Measurements from ENCODE around the gene CDH8.

Gene CDH8

DNA sequence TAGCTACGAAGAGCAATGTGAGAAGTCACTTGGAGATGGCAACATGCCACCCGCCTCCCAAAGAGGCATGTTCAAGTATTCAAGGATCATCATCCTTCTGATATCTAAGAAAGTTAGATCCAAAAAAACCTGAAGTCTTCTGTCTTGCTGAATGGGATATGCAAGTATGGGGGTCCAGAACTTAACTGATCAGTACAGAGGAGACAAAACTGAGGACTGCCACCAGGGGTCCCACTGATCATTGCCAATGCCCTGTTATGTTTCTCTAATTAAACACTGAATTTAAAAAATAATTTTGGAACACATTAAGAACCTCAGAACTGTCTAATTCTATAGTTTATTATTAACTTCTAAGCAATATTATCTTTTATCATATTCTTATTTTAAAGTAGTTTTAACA lies 99.7 kb downstream of the CDH8 start:
- no peak overlapping the region for H3K9ac ChIP-seq (ENCODE audit: low read length)
- H3F3A ChIP-seq (ENCODE audit: insufficient read depth, low read length): no peaks in the 10 kb centered on the region
- no peak for DNase-seq
- H3K9me3 ChIP-seq (replicated peaks; ENCODE audit: insufficient read depth, low read length): no peaks in the 10 kb centered on the region
- TF ChIP-seq, protein P1, sequence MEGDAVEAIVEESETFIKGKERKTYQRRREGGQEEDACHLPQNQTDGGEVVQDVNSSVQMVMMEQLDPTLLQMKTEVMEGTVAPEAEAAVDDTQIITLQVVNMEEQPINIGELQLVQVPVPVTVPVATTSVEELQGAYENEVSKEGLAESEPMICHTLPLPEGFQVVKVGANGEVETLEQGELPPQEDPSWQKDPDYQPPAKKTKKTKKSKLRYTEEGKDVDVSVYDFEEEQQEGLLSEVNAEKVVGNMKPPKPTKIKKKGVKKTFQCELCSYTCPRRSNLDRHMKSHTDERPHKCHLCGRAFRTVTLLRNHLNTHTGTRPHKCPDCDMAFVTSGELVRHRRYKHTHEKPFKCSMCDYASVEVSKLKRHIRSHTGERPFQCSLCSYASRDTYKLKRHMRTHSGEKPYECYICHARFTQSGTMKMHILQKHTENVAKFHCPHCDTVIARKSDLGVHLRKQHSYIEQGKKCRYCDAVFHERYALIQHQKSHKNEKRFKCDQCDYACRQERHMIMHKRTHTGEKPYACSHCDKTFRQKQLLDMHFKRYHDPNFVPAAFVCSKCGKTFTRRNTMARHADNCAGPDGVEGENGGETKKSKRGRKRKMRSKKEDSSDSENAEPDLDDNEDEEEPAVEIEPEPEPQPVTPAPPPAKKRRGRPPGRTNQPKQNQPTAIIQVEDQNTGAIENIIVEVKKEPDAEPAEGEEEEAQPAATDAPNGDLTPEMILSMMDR (IDR thresholded peaks at IDR 0.05; ENCODE audit: low read length): no peak
- TF ChIP-seq EZH2phosphoT487 (IDR thresholded peaks at IDR 0.05; ENCODE audit: low read length) (no peak), EZH2 (optimal IDR thresholded peaks at IDR 0.05; ENCODE audit: low read depth, low read length) (no peak)
- H3K4me2 ChIP-seq (ENCODE audit: low read depth, low read length): no peak overlapping the region
- no peaks in the 10 kb centered on the region for H3K27me3 ChIP-seq (replicated peaks; ENCODE audit: insufficient read depth, low read length)
- H2AFZ ChIP-seq (ENCODE audit: low read length): no peak overlapping the region
- H3K4me3 ChIP-seq (ENCODE audit: low read length): no peak overlapping the region
- no peaks in the 10 kb centered on the region for H4K20me1 ChIP-seq (ENCODE audit: insufficient read depth, low read length)
- H3K79me2 ChIP-seq (ENCODE audit: low read length): no peaks in the 10 kb centered on the region
- H3K4me1 ChIP-seq (ENCODE audit: low read length): no peaks in the 10 kb centered on the region
- no peaks in the 10 kb centered on the region for H3K36me3 ChIP-seq (replicated peaks; ENCODE audit: insufficient read depth, low read length)
- H3K27ac ChIP-seq (ENCODE audit: low read length): no peak overlapping the region
- no peaks in the 10 kb centered on the region; the same call in 1 of the 2 replicates for H3K9me2 ChIP-seq (replicated peaks; ENCODE audit: insufficient read depth, low read length)

DNA sequence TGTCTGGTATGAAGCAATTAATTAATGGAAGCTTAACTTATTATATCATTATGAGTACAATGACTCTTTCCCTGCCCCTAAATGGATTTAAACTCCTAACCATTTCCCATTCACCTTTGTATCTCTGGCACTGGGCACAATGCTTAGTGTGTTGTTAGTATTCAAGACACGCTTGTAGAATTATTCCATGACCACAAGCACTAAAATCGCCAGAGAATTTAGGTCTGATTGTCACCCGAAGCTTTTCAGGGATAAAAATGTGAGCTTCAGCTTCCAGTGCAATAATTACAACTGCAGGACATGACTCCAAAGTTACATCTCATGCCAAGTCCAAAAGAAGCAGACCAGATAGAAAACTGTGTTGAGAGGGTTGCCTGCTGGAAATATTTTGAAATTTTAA lies 101.6 kb downstream of the CDH8 start:
- Histone ChIP-seq H3F3A (ENCODE audit: insufficient read depth, low read length) (no peaks in the 10 kb centered on the region), H3K4me2 (ENCODE audit: low read depth, low read length) (no peak overlapping the region), H3K4me3 (ENCODE audit: low read length) (no peak overlapping the region), H3K36me3 (replicated peaks; ENCODE audit: insufficient read depth, low read length) (no peaks in the 10 kb centered on the region), H3K9ac (ENCODE audit: low read length) (no peak overlapping the region), H3K27me3 (replicated peaks; ENCODE audit: insufficient read depth, low read length) (no peaks in the 10 kb centered on the region), H3K4me1 (ENCODE audit: low read length) (no peaks in the 10 kb centered on the region), H3K9me3 (replicated peaks; ENCODE audit: insufficient read depth, low read length) (no peaks in the 10 kb centered on the region), H4K20me1 (ENCODE audit: insufficient read depth, low read length) (no peaks in the 10 kb centered on the region), H2AFZ (ENCODE audit: low read length) (no peak overlapping the region), H3K27ac (ENCODE audit: low read length) (no peak overlapping the region), H3K79me2 (ENCODE audit: low read length) (no peaks in the 10 kb centered on the region), H3K9me2 (replicated peaks; ENCODE audit: insufficient read depth, low read length) (no peaks in the 10 kb centered on the region; the same call in 1 of the 2 replicates)
- TF ChIP-seq EZH2phosphoT487 (IDR thresholded peaks at IDR 0.05; ENCODE audit: low read length): no peak
- no peak for TF ChIP-seq EZH2 (optimal IDR thresholded peaks at IDR 0.05; ENCODE audit: low read depth, low read length)
- TF ChIP-seq, protein P1 (IDR thresholded peaks at IDR 0.05; ENCODE audit: low read length): no peak
- DNase-seq: no peak

DNA sequence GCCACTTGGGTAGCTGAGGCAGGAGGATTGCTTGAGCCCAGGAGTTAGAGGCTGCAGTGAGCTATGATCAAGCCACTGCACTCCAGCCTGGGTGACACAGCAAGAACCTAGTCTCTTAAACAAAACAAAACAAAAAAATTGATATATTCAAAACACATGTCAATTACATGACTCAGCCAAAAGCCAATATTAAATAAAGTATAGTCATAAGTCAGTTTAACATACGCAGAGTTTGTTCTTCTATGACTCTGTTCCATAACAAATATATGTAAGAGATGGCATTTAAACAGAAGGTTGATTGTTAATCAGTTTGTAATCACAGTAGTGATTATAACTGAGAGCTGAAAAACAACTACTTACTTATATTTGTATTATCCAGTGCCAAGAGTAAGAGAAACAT lies 106.5 kb downstream of the CDH8 start:
- no peaks in the 10 kb centered on the region for H3K9me3 ChIP-seq (replicated peaks; ENCODE audit: insufficient read depth, low read length)
- no peaks in the 10 kb centered on the region for H3K36me3 ChIP-seq (replicated peaks; ENCODE audit: insufficient read depth, low read length)
- H3K4me1 ChIP-seq (ENCODE audit: low read length): no peaks in the 10 kb centered on the region
- H3K79me2 ChIP-seq (ENCODE audit: low read length): no peaks in the 10 kb centered on the region
- no peak overlapping the region for H3K4me2 ChIP-seq (ENCODE audit: low read depth, low read length)
- H3K9me2 ChIP-seq (replicated peaks; ENCODE audit: insufficient read depth, low read length): no peaks in the 10 kb centered on the region; the same call in 1 of the 2 replicates
- no peaks in the 10 kb centered on the region for H3K27me3 ChIP-seq (replicated peaks; ENCODE audit: insufficient read depth, low read length)
- no peak overlapping the region for H3K27ac ChIP-seq (ENCODE audit: low read length)
- no peak overlapping the region for H3K9ac ChIP-seq (ENCODE audit: low read length)
- no peak for DNase-seq
- no peak overlapping the region for H3K4me3 ChIP-seq (ENCODE audit: low read length)
- no peaks in the 10 kb centered on the region for H3F3A ChIP-seq (ENCODE audit: insufficient read depth, low read length)
- no peak overlapping the region for H2AFZ ChIP-seq (ENCODE audit: low read length)
- TF ChIP-seq EZH2 (optimal IDR thresholded peaks at IDR 0.05; ENCODE audit: low read depth, low read length) (no peak), EZH2phosphoT487 (IDR thresholded peaks at IDR 0.05; ENCODE audit: low read length) (no peak)
- TF ChIP-seq, protein P1 (IDR thresholded peaks at IDR 0.05; ENCODE audit: low read length): no peak
- H4K20me1 ChIP-seq (ENCODE audit: insufficient read depth, low read length): no peaks in the 10 kb centered on the region
